Measurements from ENCODE around the gene PRKCA.

DNA sequence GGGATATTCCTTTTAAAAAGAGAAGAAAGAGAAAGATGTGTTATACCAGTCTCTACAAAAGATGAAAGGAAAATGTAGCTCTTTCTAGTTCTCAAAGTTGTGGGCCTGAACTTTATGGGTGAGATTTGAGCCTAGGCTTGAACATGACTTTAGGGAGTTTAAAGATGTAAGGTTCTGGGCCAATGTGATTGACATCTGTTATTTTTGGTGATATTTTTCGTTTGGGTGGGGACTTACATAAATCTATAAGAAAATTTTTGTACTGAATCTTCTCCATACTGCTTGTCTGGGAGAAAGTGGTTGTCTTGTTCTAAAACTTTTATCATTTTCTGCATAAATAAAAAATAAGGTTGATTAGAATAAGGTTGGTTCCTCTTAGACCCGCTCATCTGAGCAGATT is 4.8 kb downstream of the PRKCA start:
- no peak for TF ChIP-seq CTCF (conservative IDR thresholded peaks at IDR 0.05; ENCODE audit: low read depth, low read length)
- TF ChIP-seq EZH2phosphoT487 (IDR thresholded peaks at IDR 0.05; ENCODE audit: borderline replicate concordance, low read length) = no peak
- TF ChIP-seq EZH2 (IDR thresholded peaks at IDR 0.05; ENCODE audit: low read length, unreplicated experiment) = no peak
